HG02943 (cell line): Measurements from ENCODE around the gene KIAA1671.

ENCODE experiments used
- ATAC-seq: cut with Tn5 transposase; IDR thresholded peaks from one replicate; pipeline ENCODE4 v1.9.1; 2021; ENCODE audit warnings: mild to moderate bottlenecking, low read depth, moderate library complexity; ENCODE audit not compliant: unreplicated experiment

KIAA1671 gene

GRCh38 chr22:25084405-25085107, 132.0 kb downstream of the KIAA1671 start:
- no peak for ATAC-seq

DNA sequence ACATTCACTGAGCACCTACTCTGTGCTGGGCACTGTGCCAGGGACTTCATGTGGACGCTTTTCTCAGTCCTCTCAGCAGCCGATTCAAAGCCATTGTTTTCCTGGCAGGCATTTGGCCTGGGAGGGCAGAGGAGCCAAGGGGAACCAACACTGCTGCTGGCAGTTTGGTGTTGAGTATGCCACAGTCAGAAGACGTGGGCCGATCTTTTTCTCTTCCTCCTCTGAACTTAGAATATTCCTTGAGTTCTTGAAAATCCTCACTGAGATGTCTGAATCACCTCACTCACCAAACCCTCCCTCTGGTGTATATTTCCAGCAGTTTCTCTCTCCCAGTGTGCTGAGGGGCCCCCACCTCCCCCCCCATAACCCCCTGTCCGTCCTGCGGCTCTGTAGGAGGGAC, 132.6 kb downstream of the KIAA1671 start:
- no peak for ATAC-seq

GRCh38 chr22:25085930-25086901, 133.7 kb downstream of the KIAA1671 start:
- peak; percentile 75 for ATAC-seq

GRCh38 chr22:25086902-25087282, 134.4 kb downstream of the KIAA1671 start:
- ATAC-seq: no peak

- no peak for ATAC-seq
Measured at GRCh38 chr22:25090225-25090890, 137.8 kb downstream of the KIAA1671 start.

GRCh38 chr22:25091458-25091857, 138.9 kb downstream of the KIAA1671 start:
- no peak for ATAC-seq

DNA sequence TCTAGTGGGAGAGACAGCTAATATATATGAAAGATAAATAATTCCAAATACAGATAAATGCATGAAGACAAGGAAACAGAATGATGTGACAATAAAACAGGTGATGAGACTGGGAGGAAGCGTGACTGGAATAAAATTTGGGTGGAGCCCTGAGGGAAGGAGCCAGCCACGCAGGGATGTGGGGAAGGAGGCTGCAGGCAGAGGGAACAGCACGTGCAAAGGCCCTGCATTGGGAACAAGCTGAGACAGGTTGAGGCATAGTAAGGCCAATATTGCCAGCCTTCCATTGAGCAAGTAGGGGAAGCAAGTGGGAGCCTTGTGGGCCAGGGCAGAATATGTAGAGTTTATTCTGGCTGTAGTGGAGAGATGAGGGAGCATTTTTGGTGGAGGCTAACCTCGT, 139.6 kb downstream of the KIAA1671 start:
- ATAC-seq: no peak

GRCh38 chr22:25094579-25094978, 142.1 kb downstream of the KIAA1671 start:
- no peak for ATAC-seq

- no peak for ATAC-seq
Measured at GRCh38 chr22:25095869-25096268, 143.4 kb downstream of the KIAA1671 start.

GRCh38 chr22:25096638-25097405, 144.3 kb downstream of the KIAA1671 start:
- ATAC-seq: no peak

DNA sequence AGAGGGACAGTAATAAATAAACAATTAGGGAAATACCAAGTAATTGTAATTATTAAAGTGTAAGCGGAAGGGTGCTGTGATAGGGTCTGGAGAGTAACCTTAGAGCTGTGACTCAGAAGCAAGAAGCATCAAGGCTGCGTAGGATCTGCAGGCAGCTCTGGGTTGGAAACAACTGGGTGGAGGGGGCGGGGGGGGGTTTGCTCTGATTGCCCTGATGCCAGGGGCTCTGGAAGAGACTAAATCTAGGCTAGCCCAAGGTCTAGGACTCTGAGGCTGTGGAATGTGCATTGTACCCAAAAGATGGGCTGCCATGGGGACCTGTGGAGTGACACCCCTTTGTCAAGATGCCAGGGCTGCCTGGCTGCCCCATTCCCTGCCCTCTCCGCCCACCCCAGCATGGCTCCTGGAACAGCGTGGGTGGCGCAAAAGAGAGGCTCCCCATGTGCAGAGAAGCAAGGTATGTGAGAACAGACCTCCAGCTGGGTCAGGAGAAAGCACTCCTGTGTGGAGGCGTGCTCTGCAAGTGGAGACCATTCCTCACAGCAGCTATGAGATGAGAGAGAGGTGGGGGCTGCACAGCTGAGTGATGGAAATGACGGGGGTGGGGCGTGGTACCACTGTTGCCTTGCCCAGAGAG, 146.0 kb downstream of the KIAA1671 start:
- ATAC-seq: no peak

GRCh38 chr22:25099202-25099601, 146.7 kb downstream of the KIAA1671 start:
- no peak for ATAC-seq

GRCh38 chr22:25100402-25100801, 147.9 kb downstream of the KIAA1671 start:
- ATAC-seq: no peak

GRCh38 chr22:25100948-25101347, 148.4 kb downstream of the KIAA1671 start:
- no peak for ATAC-seq

GRCh38 chr22:25101501-25101900, 149.0 kb downstream of the KIAA1671 start:
- ATAC-seq: no peak

- no peak for ATAC-seq
Measured at GRCh38 chr22:25101986-25102385, 149.5 kb downstream of the KIAA1671 start.

GRCh38 chr22:25102722-25103121, 150.2 kb downstream of the KIAA1671 start:
- ATAC-seq: no peak

GRCh38 chr22:25104367-25104766, 151.9 kb downstream of the KIAA1671 start:
- no peak for ATAC-seq

- ATAC-seq: no peak
Measured at GRCh38 chr22:25105817-25106650, 153.5 kb downstream of the KIAA1671 start.
